Upper lobe of left lung (tissue), 4 donors: Measurements from ENCODE around the gene CRB1.

ENCODE experiments used
- CTCF ChIP-seq, 6 experiments: fragments of 450-650 bp in 4 of 6; fragments of 200-600 bp in 2 of 6; sonication (generic) in 2 of 6; IDR thresholded peaks; one replicate each; pipeline ENCODE4 v1.5.1; 2016 to 2019; ENCODE audit warnings: antibody characterized with exemption in 6 of 6
- EP300 ChIP-seq, 4 donors: sonication (generic); formaldehyde crosslinking; IDR thresholded peaks; one replicate each; pipeline ENCODE4 v1.5.1; 2017; ENCODE audit warnings: antibody characterized with exemption in 4 of 4, control low read depth in 2 of 4
- POLR2A ChIP-seq, 4 donors: fragments of 450-650 bp; IDR thresholded peaks; one replicate each; pipeline ENCODE4 v1.5.1; 2016 to 2017; ENCODE audit warnings: antibody characterized with exemption in 4 of 4, mild to moderate bottlenecking in 2 of 4
- POLR2AphosphoS5 ChIP-seq, 2 donors: sonication (generic); formaldehyde crosslinking; IDR thresholded peaks; one replicate each; pipeline ENCODE4 v1.5.1; 2017; ENCODE audit warnings: antibody characterized with exemption in 2 of 2

- no peak for TF ChIP-seq CTCF (IDR thresholded peaks at IDR 0.05)
- no peak for TF ChIP-seq POLR2AphosphoS5 (IDR thresholded peaks at IDR 0.05)
- no peak for TF ChIP-seq POLR2A (IDR thresholded peaks at IDR 0.05)
- TF ChIP-seq EP300 (IDR thresholded peaks at IDR 0.05): no peak
These were observed 18.6 kb downstream of the CRB1 start for GRCh38 chr1:197286634-197287033.
